Mesenchymal stem cell (in vitro differentiated cells and primary cell): ENCODE data around the gene MXD4.

Source experiments
- DNase-seq: peaks from one replicate; pipeline ENCODE4 v3.0.0-alpha.2; 2013
- H2AFZ ChIP-seq: one replicate; pipeline ENCODE4 v1.6.1; 2013; ENCODE audit warnings: low read depth, mild to moderate bottlenecking, control low read depth, inconsistent platforms, low read length, moderate library complexity
- H2AK5ac ChIP-seq: 2 replicates; pipeline ENCODE4 v1.6.1; 2013; ENCODE audit warnings: low read length, moderate library complexity, mild to moderate bottlenecking, inconsistent platforms; ENCODE audit not compliant: severe bottlenecking
- H2BK120ac ChIP-seq: one replicate; pipeline ENCODE4 v1.6.1; 2013; ENCODE audit warnings: low read depth, mild to moderate bottlenecking, inconsistent platforms, low read length, moderate library complexity
- H2BK12ac ChIP-seq, 2 experiments: one replicate each; pipeline ENCODE4 v1.6.1; 2013; ENCODE audit warnings: inconsistent platforms in 2 of 2, low read length in 2 of 2, mild to moderate bottlenecking in 2 of 2, moderate library complexity in 2 of 2, control low read depth in 1 of 2
- H2BK15ac ChIP-seq: one replicate; pipeline ENCODE4 v1.6.1; 2013; ENCODE audit warnings: mild to moderate bottlenecking, low read depth, inconsistent platforms; ENCODE audit not compliant: poor library complexity, severe bottlenecking
- H2BK5ac ChIP-seq: 2 replicates; pipeline ENCODE4 v1.6.1; 2013; ENCODE audit warnings: low read depth, mild to moderate bottlenecking, low read length, control low read depth, inconsistent platforms; ENCODE audit not compliant: poor library complexity, severe bottlenecking
- H3K14ac ChIP-seq, 2 experiments: one replicate each; pipeline ENCODE4 v1.6.1; 2013; ENCODE audit warnings: inconsistent platforms in 2 of 2, low read length in 2 of 2, control low read depth in 1 of 2, mild to moderate bottlenecking in 1 of 2, moderate library complexity in 1 of 2
- H3K18ac ChIP-seq, 2 experiments: one replicate each; pipeline ENCODE4 v1.6.1; 2013; ENCODE audit warnings: inconsistent platforms in 2 of 2, low read length in 2 of 2, control low read depth in 1 of 2, low read depth in 1 of 2, mild to moderate bottlenecking in 1 of 2
- H3K23ac ChIP-seq, 2 experiments: one replicate each; pipeline ENCODE4 v1.6.1; 2013; ENCODE audit warnings: inconsistent platforms in 2 of 2, low read length in 2 of 2, mild to moderate bottlenecking in 2 of 2, moderate library complexity in 2 of 2, control low read depth in 1 of 2
- H3K27ac ChIP-seq: 2 replicates; pipeline ENCODE4 v1.5.1; 2013; ENCODE audit warnings: mild to moderate bottlenecking, moderate library complexity, low read length, control low read depth, inconsistent platforms; ENCODE audit not compliant: poor library complexity, severe bottlenecking
- H3K27me3 ChIP-seq, 2 experiments: 2 replicates each; pipeline versions ENCODE4 v1.6.1 to v1.7.0; 2013; ENCODE audit warnings: low read length in 2 of 2, mild to moderate bottlenecking in 2 of 2, moderate library complexity in 2 of 2, control low read depth in 1 of 2, inconsistent platforms in 1 of 2; ENCODE audit not compliant: control insufficient read depth in 1 of 2, insufficient read depth in 1 of 2
- H3K36me3 ChIP-seq, 2 experiments: 2 replicates each; pipeline versions ENCODE4 v1.6.1 to v1.7.0; 2013; ENCODE audit warnings: low read length in 2 of 2, control low read depth in 1 of 2, inconsistent platforms in 1 of 2, low read depth in 1 of 2, mild to moderate bottlenecking in 1 of 2; ENCODE audit not compliant: insufficient read depth in 2 of 2, control insufficient read depth in 1 of 2
- H3K4ac ChIP-seq, 2 experiments: one replicate each; pipeline ENCODE4 v1.6.1; 2013; ENCODE audit warnings: inconsistent platforms in 2 of 2, low read length in 2 of 2, mild to moderate bottlenecking in 2 of 2, moderate library complexity in 2 of 2, control low read depth in 1 of 2, low read depth in 1 of 2
- H3K4me1 ChIP-seq: 2 replicates; pipeline ENCODE4 v1.6.1; 2013; ENCODE audit warnings: low read depth, low read length, control low read depth; ENCODE audit not compliant: control insufficient read depth, insufficient read depth
- H3K4me2 ChIP-seq: 2 replicates; pipeline ENCODE4 v1.6.1; 2013; ENCODE audit warnings: low read length, mild to moderate bottlenecking, inconsistent platforms; ENCODE audit not compliant: poor library complexity, severe bottlenecking
- H3K4me3 ChIP-seq, 2 experiments: 2 replicates each; pipeline versions ENCODE4 v1.5.1 to v1.7.0; 2013; ENCODE audit warnings: low read length in 2 of 2, mild to moderate bottlenecking in 2 of 2, control low read depth in 1 of 2, low read depth in 1 of 2; ENCODE audit not compliant: insufficient read depth in 1 of 2
- H3K79me1 ChIP-seq: replicated peaks from 2 replicates; pipeline ENCODE4 v1.6.1; 2013; ENCODE audit warnings: mild to moderate bottlenecking, control low read depth, low read length, inconsistent platforms; ENCODE audit not compliant: poor library complexity, severe bottlenecking
- H3K9ac ChIP-seq: 2 replicates; pipeline ENCODE4 v1.7.0; 2013; ENCODE audit warnings: mild to moderate bottlenecking, low read length, moderate library complexity
- H3K9me3 ChIP-seq: 2 replicates; pipeline ENCODE4 v1.7.0; 2013; ENCODE audit warnings: mild to moderate bottlenecking, low read length; ENCODE audit not compliant: control insufficient read depth
- H4K8ac ChIP-seq: one replicate; pipeline ENCODE4 v1.6.1; 2013; ENCODE audit warnings: inconsistent platforms, mild to moderate bottlenecking, low read length, moderate library complexity
- H4K91ac ChIP-seq: one replicate; pipeline ENCODE4 v1.6.1; 2013; ENCODE audit warnings: mild to moderate bottlenecking, low read length, inconsistent platforms
- whole genome bisulfite sequencing: methylation state at CpG from one replicate; pipeline ENCODE4 v1.1.7; 2013; ENCODE audit warnings: mixed read lengths; 5-methylcytosine and 5-hydroxymethylcytosine counted together

The MXD4 gene

GRCh38 chr4:2259541-2260343 is 2.2 kb downstream of the MXD4 start:
- peaks cover 67% of the 10 kb centered on the region for H3K4me1 ChIP-seq
- H4K91ac ChIP-seq: no peak overlapping the region
- WGBS: 91% methylated on average over 15 of the region's 15 CpGs
- H2AFZ ChIP-seq: no peak overlapping the region
- no peaks in the 10 kb centered on the region for H3K27me3 ChIP-seq
- peak overlapping the region; percentile 90 for H3K9ac ChIP-seq
- H2BK5ac ChIP-seq: no peak overlapping the region
- peak overlapping the region; percentile 22 to 24 for H3K4ac ChIP-seq
- H2BK120ac ChIP-seq: no peak overlapping the region
- peak overlapping the region in 1 of 2 experiments; percentile 90 for H3K14ac ChIP-seq
- no peak overlapping the region for H3K27ac ChIP-seq
- no peak overlapping the region for H2BK12ac ChIP-seq
- H3K18ac ChIP-seq: peak overlapping the region in 1 of 2 experiments; percentile 6
- peaks cover 17 to 58% of the 10 kb centered on the region in 2 experiments for H3K36me3 ChIP-seq
- peak overlapping the region; percentile 85 to 93 for H3K4me3 ChIP-seq
- H3K23ac ChIP-seq: peak overlapping the region in 1 of 2 experiments; percentile 34
- H3K9me3 ChIP-seq: no peaks in the 10 kb centered on the region
- no peak overlapping the region for H2AK5ac ChIP-seq
- peaks cover 26% of the 10 kb centered on the region for H3K79me1 ChIP-seq
- H3K4me2 ChIP-seq: peak overlapping the region; percentile 98
- H2BK15ac ChIP-seq: no peak overlapping the region
- no peak overlapping the region for H4K8ac ChIP-seq
- no peak for DNase-seq

- H2BK120ac ChIP-seq: no peak overlapping the region
- H3K4me2 ChIP-seq: peak overlapping the region; percentile 98
- no peaks in the 10 kb centered on the region for H3K9me3 ChIP-seq
- H3K23ac ChIP-seq: no peak overlapping the region
- H4K91ac ChIP-seq: no peak overlapping the region
- H2BK5ac ChIP-seq: no peak overlapping the region
- 94% methylated on average over 13 of the region's 13 CpGs for WGBS
- H4K8ac ChIP-seq: no peak overlapping the region
- H2AK5ac ChIP-seq: no peak overlapping the region
- H3K4me1 ChIP-seq: peaks cover 62% of the 10 kb centered on the region
- peaks cover 24 to 62% of the 10 kb centered on the region in 2 experiments for H3K36me3 ChIP-seq
- DNase-seq: no peak
- peaks cover 26% of the 10 kb centered on the region for H3K79me1 ChIP-seq
- H3K27ac ChIP-seq: no peak overlapping the region
- no peak overlapping the region for H3K18ac ChIP-seq
- H3K9ac ChIP-seq: peak overlapping the region; percentile 90
- H3K4me3 ChIP-seq: peak overlapping the region in 1 of 2 experiments; percentile 85
- H2BK12ac ChIP-seq: no peak overlapping the region
- no peaks in the 10 kb centered on the region for H3K27me3 ChIP-seq
- no peak overlapping the region for H3K14ac ChIP-seq
- no peak overlapping the region for H2AFZ ChIP-seq
- H3K4ac ChIP-seq: peak overlapping the region in 1 of 2 experiments; percentile 24
- H2BK15ac ChIP-seq: peak overlapping the region; percentile 44
These were observed 2.8 kb downstream of the MXD4 start for GRCh38 chr4:2259036-2259540.

DNA sequence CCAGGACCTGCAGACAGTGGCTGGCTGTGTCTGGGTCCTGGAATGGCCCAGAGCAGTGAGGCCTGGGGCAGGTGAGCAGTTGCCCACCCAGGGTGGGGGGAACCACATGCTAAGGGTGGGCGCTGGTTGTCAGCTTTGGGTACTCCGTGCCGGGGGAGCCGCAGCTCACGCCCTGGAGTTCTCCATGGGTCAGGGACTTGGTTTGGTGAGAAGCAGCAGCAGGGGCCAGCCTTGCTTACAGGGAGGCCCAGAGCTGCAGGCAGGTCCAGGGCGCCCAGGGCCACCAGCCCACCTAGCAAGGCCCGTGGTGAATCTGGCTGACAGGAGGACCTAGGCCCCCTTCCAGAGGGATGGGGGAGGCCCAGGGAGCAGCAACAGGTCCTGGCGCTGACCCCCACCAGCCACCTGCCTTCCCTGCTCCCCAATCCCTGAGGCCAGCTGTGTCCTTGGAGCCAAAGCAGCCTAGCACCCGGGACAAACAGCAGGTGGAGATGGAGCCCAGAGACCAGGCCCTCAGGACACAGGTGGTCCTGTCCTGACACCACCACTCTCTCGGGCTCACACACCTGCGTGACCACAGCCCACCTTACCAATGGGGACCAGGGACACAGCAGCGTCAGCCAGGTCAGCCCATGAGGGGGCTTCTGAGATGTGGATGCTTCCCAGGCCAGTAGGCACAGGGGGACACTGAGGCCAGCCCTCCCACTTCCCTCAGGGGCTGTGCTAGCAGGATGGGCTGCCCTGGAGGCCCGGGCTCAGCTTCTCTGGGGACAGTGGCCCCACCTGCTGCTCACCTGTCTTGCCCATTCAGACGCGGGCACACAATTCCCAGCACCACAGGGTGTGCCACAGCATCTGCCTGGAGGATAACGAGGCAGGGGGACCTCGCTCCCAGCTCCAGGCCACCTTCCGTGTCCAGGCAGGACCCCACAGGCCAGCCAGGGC is 3.5 kb downstream of the MXD4 start:
- no peak for DNase-seq
- H2AFZ ChIP-seq: no peak overlapping the region
- no peak overlapping the region for H3K27ac ChIP-seq
- H3K79me1 ChIP-seq: peaks cover 31% of the 10 kb centered on the region
- 95% methylated on average over 18 of the region's 18 CpGs for WGBS
- H3K36me3 ChIP-seq: peaks cover 31 to 68% of the 10 kb centered on the region in 2 experiments
- H2BK12ac ChIP-seq: no peak overlapping the region
- H3K9ac ChIP-seq: peak overlapping the region; percentile 90
- H3K4me1 ChIP-seq: peaks cover 55% of the 10 kb centered on the region
- H2BK120ac ChIP-seq: no peak overlapping the region
- no peak overlapping the region for H3K4me3 ChIP-seq
- H3K4me2 ChIP-seq: no peak overlapping the region
- no peak overlapping the region for H2BK5ac ChIP-seq
- H2BK15ac ChIP-seq: no peak overlapping the region
- H3K18ac ChIP-seq: no peak overlapping the region
- H3K4ac ChIP-seq: no peak overlapping the region
- H4K8ac ChIP-seq: no peak overlapping the region
- no peaks in the 10 kb centered on the region for H3K9me3 ChIP-seq
- H2AK5ac ChIP-seq: no peak overlapping the region
- H3K14ac ChIP-seq: no peak overlapping the region
- H3K23ac ChIP-seq: peak overlapping the region in 1 of 2 experiments; percentile 4
- no peak overlapping the region for H4K91ac ChIP-seq
- H3K27me3 ChIP-seq: no peaks in the 10 kb centered on the region
